Astrocyte (in vitro differentiated cells and primary cell): Measurements from ENCODE around the gene DENR. TPM values are rescaled to one million over a fixed set of nuclear protein-coding genes. Genes with fewer than 3 reads are reported as not detected.

Source experiments
- DNase-seq: peaks from one replicate; pipeline ENCODE4 v3.0.0-alpha.2; 2010; ENCODE audit warnings: low read depth
- FAIRE-seq: peaks from 2 replicates; lab custom pipeline; 2011; peaks lifted over from hg19 to GRCh38; lab: Jason Lieb, UNC
- H2AFZ ChIP-seq: 2 replicates; pipeline ENCODE4 v1.6.0; 2012; ENCODE audit warnings: low read depth, low read length, inconsistent platforms
- H3K27ac ChIP-seq: 2 replicates; pipeline ENCODE4 v1.5.1; 2011; ENCODE audit warnings: low read depth, low read length, inconsistent platforms
- H3K27me3 ChIP-seq: 2 replicates; pipeline ENCODE4 v1.6.0; 2011; ENCODE audit warnings: low read length, inconsistent platforms; ENCODE audit not compliant: insufficient read depth
- H3K36me3 ChIP-seq: 2 replicates; pipeline ENCODE4 v1.5.1; 2011; ENCODE audit warnings: low read length, inconsistent platforms; ENCODE audit not compliant: insufficient read depth
- H3K4me1 ChIP-seq: 2 replicates; pipeline ENCODE4 v1.5.1; 2011; ENCODE audit warnings: low read length, inconsistent platforms; ENCODE audit not compliant: insufficient read depth
- H3K4me2 ChIP-seq: 2 replicates; pipeline ENCODE4 v1.6.0; 2012; ENCODE audit warnings: low read length, inconsistent platforms
- H3K4me3 ChIP-seq: 2 replicates; pipeline ENCODE4 v1.5.1; 2011; ENCODE audit warnings: low read depth, mild to moderate bottlenecking, low read length, inconsistent platforms; ENCODE audit not compliant: insufficient read depth
- H3K79me2 ChIP-seq: 2 replicates; pipeline ENCODE4 v1.6.0; 2012; ENCODE audit warnings: mild to moderate bottlenecking, low read length, inconsistent platforms; ENCODE audit not compliant: insufficient read depth
- H3K9ac ChIP-seq: 2 replicates; pipeline ENCODE4 v1.6.0; 2012; ENCODE audit warnings: mild to moderate bottlenecking, low read length, inconsistent platforms
- H3K9me3 ChIP-seq: 2 replicates; pipeline ENCODE4 v1.5.1; 2012; ENCODE audit warnings: low read depth, mild to moderate bottlenecking, low read length, inconsistent platforms; ENCODE audit not compliant: insufficient read depth
- H4K20me1 ChIP-seq: 2 replicates; pipeline ENCODE4 v1.6.0; 2012; ENCODE audit warnings: low read length, inconsistent platforms; ENCODE audit not compliant: insufficient read depth
- H3K27ac Mint-ChIP-seq: one replicate; pipeline ENCODE4 v1.8.0; 2021; ENCODE audit warnings: mild to moderate bottlenecking, mixed read lengths; ENCODE audit not compliant: unreplicated experiment
- H3K27me3 Mint-ChIP-seq: one replicate; pipeline ENCODE4 v1.8.0; 2021; ENCODE audit warnings: low read depth, mixed read lengths; ENCODE audit not compliant: unreplicated experiment
- H3K36me3 Mint-ChIP-seq: one replicate; pipeline ENCODE4 v1.8.0; 2021; ENCODE audit warnings: low read depth, mixed read lengths; ENCODE audit not compliant: unreplicated experiment
- H3K4me1 Mint-ChIP-seq: one replicate; pipeline ENCODE4 v1.8.0; 2021; ENCODE audit warnings: low read depth, mixed read lengths; ENCODE audit not compliant: unreplicated experiment
- H3K4me3 Mint-ChIP-seq: one replicate; pipeline ENCODE4 v1.8.0; 2021; ENCODE audit warnings: mild to moderate bottlenecking, moderate library complexity, mixed read lengths; ENCODE audit not compliant: unreplicated experiment
- H3K9me3 Mint-ChIP-seq: one replicate; pipeline ENCODE4 v1.8.0; 2021; ENCODE audit warnings: mild to moderate bottlenecking, mixed read lengths; ENCODE audit not compliant: unreplicated experiment
- EZH2 ChIP-seq: IDR thresholded peaks from 2 replicates; pipeline ENCODE4 v1.6.1; 2012; ENCODE audit warnings: mild to moderate bottlenecking, low read length, inconsistent platforms; ENCODE audit not compliant: insufficient read depth
- total RNA-seq: library from RNA; stranded (reverse); gene quantifications from 2 replicates; pipeline ENCODE4 v1.2.1, GENCODE V29; 2021
- TF ChIP-seq, protein P1 (sequence below): IDR thresholded peaks from 2 replicates; pipeline ENCODE4 v1.5.1; 2011; ENCODE audit warnings: low read depth, mild to moderate bottlenecking, inconsistent platforms, low read length, moderate library complexity; ENCODE audit not compliant: insufficient read depth

Gene DENR
- total RNA-seq, 1 donor from 2014 or later, result 62.9 TPM

DNA sequence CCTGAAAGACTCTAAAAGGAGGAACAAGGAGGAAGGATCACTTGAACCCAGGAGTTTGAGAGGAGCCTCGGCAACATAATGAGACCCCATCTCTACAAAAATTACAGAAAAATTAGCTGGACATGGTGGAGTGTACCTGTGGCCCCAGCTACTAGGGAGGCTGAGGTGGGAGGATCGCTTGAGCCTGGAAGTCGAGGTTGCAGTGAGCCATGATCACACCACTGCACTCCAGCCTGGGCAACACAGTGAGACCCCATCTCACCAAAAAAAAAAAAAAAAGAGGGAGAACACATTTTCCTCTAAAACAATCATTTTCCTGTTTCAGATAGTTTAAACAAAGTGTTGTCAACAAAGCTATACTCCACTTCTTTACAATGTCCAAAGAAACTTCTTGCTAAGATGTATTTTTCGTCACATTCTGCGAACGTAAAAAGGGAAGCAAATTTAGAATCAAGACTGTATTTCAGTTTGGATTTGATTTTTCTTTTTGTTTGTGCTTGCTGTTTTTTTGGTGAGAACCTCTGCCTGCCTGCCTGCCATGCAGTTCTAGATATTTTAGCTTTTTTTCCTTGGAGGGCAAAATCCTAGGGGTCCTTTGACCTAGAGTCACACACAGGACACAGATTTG is 27.1 kb upstream of the DENR start:
- no peak overlapping the region for H3K4me3 Mint-ChIP-seq

GRCh38 chr12:122726080-122726558 is 26.5 kb upstream of the DENR start:
- DNase-seq (peak; percentile 47), FAIRE-seq (no peak)
- no peaks in the 10 kb centered on the region for H3K79me2 ChIP-seq
- Mint-ChIP-seq H3K27me3 (peaks cover 7% of the 10 kb centered on the region), H3K27ac (no peak overlapping the region), H3K36me3 (no peaks in the 10 kb centered on the region), H3K4me3 (no peak overlapping the region), H3K4me1 (peaks cover 7% of the 10 kb centered on the region), H3K9me3 (no peaks in the 10 kb centered on the region)
- H3K9me3 ChIP-seq, result no peaks in the 10 kb centered on the region
- peak overlapping the region; percentile 63 for H3K4me2 ChIP-seq
- H3K4me3 ChIP-seq, result no peak overlapping the region
- H4K20me1 ChIP-seq, result no peaks in the 10 kb centered on the region
- H2AFZ ChIP-seq, result peak overlapping the region; percentile 27
- H3K9ac ChIP-seq, result peak overlapping the region; percentile 65
- TF ChIP-seq, protein P1, sequence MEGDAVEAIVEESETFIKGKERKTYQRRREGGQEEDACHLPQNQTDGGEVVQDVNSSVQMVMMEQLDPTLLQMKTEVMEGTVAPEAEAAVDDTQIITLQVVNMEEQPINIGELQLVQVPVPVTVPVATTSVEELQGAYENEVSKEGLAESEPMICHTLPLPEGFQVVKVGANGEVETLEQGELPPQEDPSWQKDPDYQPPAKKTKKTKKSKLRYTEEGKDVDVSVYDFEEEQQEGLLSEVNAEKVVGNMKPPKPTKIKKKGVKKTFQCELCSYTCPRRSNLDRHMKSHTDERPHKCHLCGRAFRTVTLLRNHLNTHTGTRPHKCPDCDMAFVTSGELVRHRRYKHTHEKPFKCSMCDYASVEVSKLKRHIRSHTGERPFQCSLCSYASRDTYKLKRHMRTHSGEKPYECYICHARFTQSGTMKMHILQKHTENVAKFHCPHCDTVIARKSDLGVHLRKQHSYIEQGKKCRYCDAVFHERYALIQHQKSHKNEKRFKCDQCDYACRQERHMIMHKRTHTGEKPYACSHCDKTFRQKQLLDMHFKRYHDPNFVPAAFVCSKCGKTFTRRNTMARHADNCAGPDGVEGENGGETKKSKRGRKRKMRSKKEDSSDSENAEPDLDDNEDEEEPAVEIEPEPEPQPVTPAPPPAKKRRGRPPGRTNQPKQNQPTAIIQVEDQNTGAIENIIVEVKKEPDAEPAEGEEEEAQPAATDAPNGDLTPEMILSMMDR, result no peak
- no peak for TF ChIP-seq EZH2
- H3K27ac ChIP-seq, result peak overlapping the region; percentile 54
- H3K27me3 ChIP-seq, result no peaks in the 10 kb centered on the region
- peaks cover 10% of the 10 kb centered on the region for H3K4me1 ChIP-seq
- H3K36me3 ChIP-seq, result no peaks in the 10 kb centered on the region

More for the DNA sequence above, 27.1 kb upstream of the DENR start:
- Histone ChIP-seq H4K20me1 (no peaks in the 10 kb centered on the region), H2AFZ (peak overlapping the region; percentile 27), H3K79me2 (no peaks in the 10 kb centered on the region), H3K4me3 (no peak overlapping the region), H3K4me1 (peaks cover 10% of the 10 kb centered on the region), H3K9ac (peak overlapping the region; percentile 65), H3K27ac (peak overlapping the region; percentile 54), H3K9me3 (no peaks in the 10 kb centered on the region), H3K27me3 (no peaks in the 10 kb centered on the region), H3K4me2 (peak overlapping the region; percentile 63), H3K36me3 (no peaks in the 10 kb centered on the region)
- peaks cover 5% of the 10 kb centered on the region for H3K27me3 Mint-ChIP-seq
- no peaks in the 10 kb centered on the region for H3K36me3 Mint-ChIP-seq
- no peak for FAIRE-seq
- DNase-seq, result no peak
- no peak overlapping the region for H3K27ac Mint-ChIP-seq
- TF ChIP-seq, protein P1, result no peak
- TF ChIP-seq EZH2, result no peak
- no peaks in the 10 kb centered on the region for H3K9me3 Mint-ChIP-seq
- H3K4me1 Mint-ChIP-seq, result peaks cover 9% of the 10 kb centered on the region
